ENCODE results near the gene TSR1.

TSR1 gene

DNA sequence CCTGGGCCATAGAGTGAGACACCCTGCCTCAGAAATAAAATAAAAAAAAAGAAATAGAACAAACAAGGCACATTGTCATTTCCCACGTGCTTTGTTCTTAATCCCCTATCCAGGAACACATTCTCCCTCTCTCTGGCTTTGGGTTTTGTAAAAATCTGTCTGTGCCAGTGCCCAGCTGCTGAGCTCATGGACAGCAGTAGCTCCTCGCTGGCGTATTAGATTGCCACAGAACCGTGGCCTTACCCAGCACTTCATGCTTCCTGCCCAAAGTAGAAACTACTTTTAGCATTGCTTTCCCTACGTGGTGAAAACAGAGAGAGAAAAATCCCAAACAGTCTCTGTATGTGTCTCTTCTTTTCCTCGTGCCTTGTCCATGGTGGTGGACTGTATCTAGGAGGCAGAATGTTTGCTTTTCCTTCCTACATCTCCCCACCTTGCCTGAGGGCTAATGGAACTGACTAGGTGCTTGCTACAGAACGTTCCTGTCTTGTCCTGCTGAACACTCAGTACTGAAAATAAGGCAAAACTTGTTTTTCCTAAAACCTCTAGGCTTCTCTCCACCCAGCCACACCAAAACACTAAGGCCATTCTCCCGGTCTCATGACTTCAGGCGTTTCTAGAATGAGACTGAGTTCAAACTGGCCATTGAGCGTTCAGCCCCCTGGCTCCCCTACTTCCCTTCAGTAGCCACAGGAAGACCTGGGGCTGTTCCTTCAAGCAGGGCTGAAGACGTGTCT is 38.5 kb upstream of the TSR1 start:
- no peak overlapping the region for H3K4me3 ChIP-seq (ENCODE audit: low read depth, low read length)
- H3K4me1 ChIP-seq = no peaks in the 10 kb centered on the region
- TF ChIP-seq, protein P1, sequence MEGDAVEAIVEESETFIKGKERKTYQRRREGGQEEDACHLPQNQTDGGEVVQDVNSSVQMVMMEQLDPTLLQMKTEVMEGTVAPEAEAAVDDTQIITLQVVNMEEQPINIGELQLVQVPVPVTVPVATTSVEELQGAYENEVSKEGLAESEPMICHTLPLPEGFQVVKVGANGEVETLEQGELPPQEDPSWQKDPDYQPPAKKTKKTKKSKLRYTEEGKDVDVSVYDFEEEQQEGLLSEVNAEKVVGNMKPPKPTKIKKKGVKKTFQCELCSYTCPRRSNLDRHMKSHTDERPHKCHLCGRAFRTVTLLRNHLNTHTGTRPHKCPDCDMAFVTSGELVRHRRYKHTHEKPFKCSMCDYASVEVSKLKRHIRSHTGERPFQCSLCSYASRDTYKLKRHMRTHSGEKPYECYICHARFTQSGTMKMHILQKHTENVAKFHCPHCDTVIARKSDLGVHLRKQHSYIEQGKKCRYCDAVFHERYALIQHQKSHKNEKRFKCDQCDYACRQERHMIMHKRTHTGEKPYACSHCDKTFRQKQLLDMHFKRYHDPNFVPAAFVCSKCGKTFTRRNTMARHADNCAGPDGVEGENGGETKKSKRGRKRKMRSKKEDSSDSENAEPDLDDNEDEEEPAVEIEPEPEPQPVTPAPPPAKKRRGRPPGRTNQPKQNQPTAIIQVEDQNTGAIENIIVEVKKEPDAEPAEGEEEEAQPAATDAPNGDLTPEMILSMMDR (IDR thresholded peaks at IDR 0.05; ENCODE audit: low read depth, low read length) = no peak
- no peaks in the 10 kb centered on the region; the same call in 1 of the 2 replicates for H3K36me3 ChIP-seq
- no peaks in the 10 kb centered on the region for H3K27me3 ChIP-seq
- no peaks in the 10 kb centered on the region for H3K9me3 ChIP-seq
- no peak for DNase-seq

DNA sequence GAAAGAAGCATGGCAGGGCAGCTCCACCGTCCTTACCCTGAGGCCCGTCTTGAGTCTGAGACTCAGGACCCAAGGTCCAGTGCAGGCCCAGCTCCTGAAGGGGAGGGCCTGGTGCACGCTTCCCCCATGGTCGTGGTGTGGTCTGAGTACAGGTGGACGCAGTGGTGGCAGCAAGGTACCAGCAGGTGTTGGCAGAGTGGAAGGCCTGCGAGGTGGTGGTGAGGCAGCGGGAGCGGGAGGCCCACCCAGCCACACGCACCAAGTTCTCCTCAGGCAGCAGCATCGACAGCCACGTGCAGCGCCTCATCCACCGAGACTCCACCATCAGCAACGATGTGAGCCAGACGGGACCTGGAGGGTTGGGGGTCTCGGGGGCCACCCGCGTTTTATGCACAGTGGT is 36.9 kb upstream of the TSR1 start:
- TF ChIP-seq, protein P1 (IDR thresholded peaks at IDR 0.05; ENCODE audit: low read depth, low read length) = no peak
- Histone ChIP-seq H3K27me3 (no peaks in the 10 kb centered on the region), H3K4me1 (no peaks in the 10 kb centered on the region), H3K4me3 (ENCODE audit: low read depth, low read length) (no peak overlapping the region), H3K9me3 (no peaks in the 10 kb centered on the region), H3K36me3 (no peaks in the 10 kb centered on the region; the same call in 1 of the 2 replicates)
- no peak for DNase-seq

DNA sequence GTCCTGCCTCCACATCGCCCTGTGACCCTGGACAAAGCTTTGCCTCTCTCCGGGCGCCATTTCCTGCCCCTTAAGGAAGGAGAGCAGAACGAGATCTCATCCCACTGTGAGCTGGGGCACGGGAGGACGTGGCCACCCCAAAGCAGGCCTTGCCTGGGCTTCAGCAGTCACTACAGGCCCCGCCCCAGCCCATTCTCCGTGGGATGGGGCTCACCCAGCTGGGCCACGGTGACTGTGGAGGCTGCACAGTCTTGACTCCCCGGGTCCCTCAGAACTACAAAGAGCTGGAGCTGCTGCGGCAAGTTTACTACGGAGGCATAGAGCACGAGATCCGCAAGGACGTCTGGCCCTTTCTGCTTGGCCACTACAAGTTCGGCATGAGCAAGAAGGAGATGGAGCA is 36.4 kb upstream of the TSR1 start:
- no peaks in the 10 kb centered on the region for H3K4me1 ChIP-seq
- no peak for DNase-seq
- no peak overlapping the region for H3K4me3 ChIP-seq (ENCODE audit: low read depth, low read length)
- no peaks in the 10 kb centered on the region for H3K9me3 ChIP-seq
- no peaks in the 10 kb centered on the region for H3K27me3 ChIP-seq
- H3K36me3 ChIP-seq = no peaks in the 10 kb centered on the region; the same call in 1 of the 2 replicates
- TF ChIP-seq, protein P1 (IDR thresholded peaks at IDR 0.05; ENCODE audit: low read depth, low read length) = no peak

DNA sequence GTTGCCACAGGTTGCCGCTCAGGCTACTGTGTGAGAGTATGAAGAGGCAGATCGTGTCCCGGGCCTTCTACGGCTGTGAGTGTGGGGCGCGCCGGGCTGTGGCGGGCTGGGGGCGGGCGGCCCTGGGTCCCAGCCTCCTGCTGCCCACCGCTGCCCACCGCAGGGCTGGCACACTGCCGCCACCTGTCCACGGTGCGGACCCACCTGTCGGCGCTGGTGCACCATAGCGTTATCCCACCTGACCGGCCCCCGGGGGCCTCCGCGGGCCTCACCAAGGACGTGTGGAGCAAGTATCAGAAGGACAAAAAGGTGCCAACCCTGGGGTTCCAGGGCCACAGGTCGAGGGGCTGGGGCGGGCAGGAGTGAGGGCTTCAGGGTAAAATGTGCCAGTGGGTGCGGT is 35.9 kb upstream of the TSR1 start:
- H3K36me3 ChIP-seq = no peaks in the 10 kb centered on the region; the same call in 1 of the 2 replicates
- no peaks in the 10 kb centered on the region for H3K9me3 ChIP-seq
- no peak overlapping the region for H3K4me3 ChIP-seq (ENCODE audit: low read depth, low read length)
- TF ChIP-seq, protein P1 (IDR thresholded peaks at IDR 0.05; ENCODE audit: low read depth, low read length) = no peak
- no peaks in the 10 kb centered on the region for H3K27me3 ChIP-seq
- no peak for DNase-seq
- H3K4me1 ChIP-seq = no peaks in the 10 kb centered on the region

DNA sequence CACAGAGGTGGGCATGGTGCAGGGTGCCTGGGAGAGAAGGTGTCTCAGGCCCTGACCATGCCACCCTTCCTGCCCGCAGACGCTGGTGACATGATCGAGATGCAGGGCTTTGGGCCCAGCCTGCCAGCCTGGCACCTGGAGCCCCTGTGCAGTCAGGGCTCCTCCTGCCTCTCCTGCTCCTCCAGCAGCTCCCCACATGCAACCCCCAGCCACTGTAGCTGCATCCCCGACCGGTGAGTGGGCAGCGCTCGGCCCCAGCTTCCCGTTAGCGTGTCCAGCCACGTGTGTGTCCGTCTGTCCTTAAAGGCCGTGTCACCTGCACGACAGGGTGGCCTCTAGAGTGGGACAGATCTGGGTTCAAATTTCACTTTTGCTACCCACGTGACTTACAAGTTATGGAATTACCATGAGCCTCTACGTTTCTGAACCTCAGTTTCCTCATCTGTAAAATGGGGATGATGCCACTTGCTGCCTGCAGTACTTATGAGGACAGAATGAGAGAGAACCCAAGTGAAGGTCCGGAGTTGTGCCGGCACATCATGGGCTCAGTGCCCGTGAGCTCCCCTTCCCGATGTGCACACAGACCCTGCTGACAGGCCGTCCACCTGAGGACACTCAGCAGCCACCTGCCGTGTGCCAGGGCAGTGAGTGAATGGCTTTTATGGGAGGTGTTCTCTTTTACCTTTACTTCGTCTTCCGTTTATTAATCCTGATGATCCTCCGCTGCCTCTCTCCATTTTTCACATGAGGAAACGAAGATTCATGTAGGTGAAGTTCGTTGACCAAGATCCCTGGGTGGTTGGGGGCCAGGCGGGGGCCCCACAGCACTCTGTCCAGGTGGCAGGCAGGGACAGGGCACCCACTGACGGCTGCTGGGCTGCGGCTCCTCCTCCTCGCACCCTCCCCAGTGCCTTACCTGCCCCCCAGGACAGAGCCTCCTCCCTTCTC is 35.2 kb upstream of the TSR1 start:
- TF ChIP-seq, protein P1 (IDR thresholded peaks at IDR 0.05; ENCODE audit: low read depth, low read length) = no peak
- no peak for DNase-seq
- no peak overlapping the region for H3K4me3 ChIP-seq (ENCODE audit: low read depth, low read length)
- H3K9me3 ChIP-seq = no peaks in the 10 kb centered on the region
- no peaks in the 10 kb centered on the region for H3K27me3 ChIP-seq
- no peaks in the 10 kb centered on the region for H3K4me1 ChIP-seq
- H3K36me3 ChIP-seq = no peaks in the 10 kb centered on the region; the same call in 1 of the 2 replicates
